Pons (tissue), 1 donor: Measurements from ENCODE around the gene CMC1.
"Not testable (repeated sequence)": the region's sequence is repeated elsewhere in the genome, so short reads cannot be mapped to it uniquely, and the experiment has no call there.

Experiments used
- DNase-seq: peaks from one replicate; pipeline ENCODE4 v3.0.0-alpha.2; 2016; ENCODE audit warnings: low spot score

CMC1 gene

DNA sequence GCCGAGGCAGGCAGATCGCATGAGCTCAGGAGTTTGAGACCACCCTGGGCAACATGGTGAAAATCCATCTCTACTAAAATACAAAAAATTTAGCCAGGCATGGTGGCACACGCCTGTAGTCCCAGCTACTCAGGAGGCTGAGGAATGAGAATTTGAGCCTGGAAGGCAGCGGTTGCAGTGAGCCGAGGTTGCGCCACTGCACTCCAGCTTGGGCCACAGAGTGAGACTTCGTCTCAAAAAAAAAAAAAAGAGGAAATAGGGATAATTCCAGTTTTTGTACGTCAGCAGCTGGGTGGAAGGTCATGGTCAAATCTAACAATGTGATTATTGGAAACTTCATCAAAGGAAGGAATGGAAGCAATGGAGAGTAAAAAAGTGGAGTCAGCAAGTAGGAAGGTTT is 3.1 kb downstream of the CMC1 start:
- DNase-seq = no peak

- DNase-seq = no peak
These were observed 5.9 kb downstream of the CMC1 start for GRCh38 chr3:28247286-28247685.

GRCh38 chr3:28250999-28251398 is 9.6 kb downstream of the CMC1 start:
- no peak for DNase-seq

GRCh38 chr3:28252001-28252431 is 10.6 kb downstream of the CMC1 start:
- no peak for DNase-seq

GRCh38 chr3:28253040-28253715 is 11.8 kb downstream of the CMC1 start:
- DNase-seq = no peak

- no peak for DNase-seq
These were observed 20.6 kb downstream of the CMC1 start for GRCh38 chr3:28262001-28262400.

DNA sequence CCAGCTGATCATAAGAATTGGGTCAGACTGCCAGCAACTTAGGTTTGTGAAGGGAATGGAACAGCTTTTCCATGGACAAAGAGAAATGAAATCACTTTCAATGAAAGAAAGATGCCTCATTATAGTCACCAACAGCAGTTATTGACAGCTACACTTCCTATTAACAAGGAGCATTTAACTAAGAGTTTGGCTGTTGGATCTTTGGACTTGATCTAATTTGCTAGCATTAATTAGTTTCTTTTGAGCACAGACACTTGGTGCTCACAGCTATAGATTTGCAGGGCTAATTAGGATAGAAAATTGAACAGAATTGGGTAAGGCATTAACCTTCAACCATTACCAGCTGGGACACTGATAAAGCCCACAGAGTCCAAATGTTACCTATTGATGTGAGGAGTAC is 24.2 kb downstream of the CMC1 start:
- DNase-seq = no peak

- DNase-seq = no peak
These were observed 26.8 kb downstream of the CMC1 start for GRCh38 chr3:28267984-28268849.

DNA sequence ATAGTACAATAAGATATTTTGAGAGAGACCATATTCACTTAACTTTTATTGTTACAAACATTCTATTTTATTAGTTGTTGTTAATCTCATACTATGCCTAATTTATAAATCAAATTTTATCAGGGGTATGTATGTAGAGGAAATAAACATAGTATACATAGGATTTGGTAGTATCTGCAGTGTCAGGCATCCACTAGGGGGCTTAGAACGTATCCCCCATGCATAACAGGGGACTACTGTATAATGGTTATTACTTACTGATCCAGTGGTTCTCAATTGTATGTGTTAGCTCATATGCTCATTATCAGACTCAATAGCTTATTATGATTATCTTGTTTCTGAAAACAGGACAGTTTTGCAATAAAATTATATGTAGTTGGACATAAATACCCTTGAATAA is 27.6 kb downstream of the CMC1 start:
- no peak for DNase-seq

- DNase-seq = not testable (repeated sequence)
These were observed 28.5 kb downstream of the CMC1 start for GRCh38 chr3:28269884-28270283.

DNA sequence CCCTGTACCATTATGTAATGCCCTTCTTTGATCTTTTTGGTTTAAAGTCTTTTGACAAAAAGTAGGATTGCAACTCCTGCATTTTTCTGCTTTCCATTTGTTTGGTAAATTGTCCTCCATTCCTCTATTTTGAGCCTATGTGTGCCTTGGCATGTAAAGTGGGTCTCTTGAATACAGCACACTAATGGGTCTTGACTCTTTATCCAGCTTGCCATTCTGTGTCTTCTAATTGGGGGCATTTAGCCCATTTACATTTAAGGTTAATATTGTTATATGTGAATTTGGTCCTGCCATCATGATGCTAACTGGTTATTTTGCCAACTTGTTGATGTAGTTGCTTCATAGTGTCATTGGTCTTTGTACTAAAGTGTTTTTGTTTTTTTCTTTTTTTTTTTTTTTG is 32.4 kb downstream of the CMC1 start:
- no peak for DNase-seq

DNA sequence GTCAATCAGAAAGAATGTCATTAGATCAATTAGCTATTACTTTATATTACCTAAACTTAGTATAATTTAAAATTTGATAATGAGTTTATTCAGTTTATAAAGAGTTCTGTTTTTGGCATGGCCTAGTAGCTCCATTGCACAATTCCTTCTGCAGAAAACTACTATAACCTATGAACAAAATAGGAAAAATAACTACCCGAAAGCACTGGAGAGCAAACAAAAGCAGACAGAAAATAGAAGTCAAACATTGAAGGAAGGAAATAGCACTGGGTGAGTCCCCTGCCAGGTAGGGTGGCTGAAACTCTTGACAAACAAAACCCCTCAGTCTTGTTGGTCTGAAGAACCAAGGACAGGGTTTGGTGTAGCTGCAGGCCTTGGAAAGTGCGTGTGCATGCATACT is 37.5 kb downstream of the CMC1 start:
- no peak for DNase-seq

- DNase-seq = no peak
These were observed 38.4 kb downstream of the CMC1 start for GRCh38 chr3:28279770-28280169.

DNA sequence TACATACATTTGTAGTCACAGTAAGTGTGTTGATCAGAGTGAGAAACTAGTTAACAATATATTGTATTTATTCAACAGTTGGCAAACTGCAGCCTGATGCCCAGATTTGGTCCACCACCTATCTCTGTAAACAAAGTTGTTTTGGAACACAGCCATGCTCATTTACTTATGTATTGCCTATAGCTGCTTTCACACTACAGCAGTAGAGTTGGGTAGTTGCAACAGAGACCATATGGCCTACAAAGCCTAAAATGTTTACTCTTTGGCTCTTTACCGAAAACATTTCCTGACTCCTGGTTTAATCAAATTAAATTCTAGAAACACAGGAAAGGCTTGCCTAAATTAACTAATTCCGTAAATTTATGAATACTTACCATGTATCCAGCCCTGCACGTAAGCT is 39.4 kb downstream of the CMC1 start:
- DNase-seq = no peak

DNA sequence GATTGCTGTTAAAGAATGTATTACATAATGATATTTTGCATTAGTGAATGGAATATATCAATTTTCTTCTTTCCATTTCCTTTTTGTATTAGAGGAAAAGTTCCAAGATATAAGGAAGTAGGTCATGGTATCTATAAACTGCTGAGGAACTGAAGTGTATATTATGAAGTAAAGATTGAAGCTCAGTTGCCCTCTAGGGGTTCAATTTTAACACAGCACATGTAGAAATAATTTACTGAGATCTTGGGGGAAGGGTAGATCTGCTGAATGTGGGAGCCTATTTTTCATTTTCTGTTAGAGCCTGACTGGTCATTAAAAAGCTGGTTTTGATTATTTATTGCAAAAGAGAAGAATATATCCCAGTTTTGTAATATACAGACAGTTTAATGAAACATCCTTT is 45.2 kb downstream of the CMC1 start:
- DNase-seq = peak; percentile 53

DNA sequence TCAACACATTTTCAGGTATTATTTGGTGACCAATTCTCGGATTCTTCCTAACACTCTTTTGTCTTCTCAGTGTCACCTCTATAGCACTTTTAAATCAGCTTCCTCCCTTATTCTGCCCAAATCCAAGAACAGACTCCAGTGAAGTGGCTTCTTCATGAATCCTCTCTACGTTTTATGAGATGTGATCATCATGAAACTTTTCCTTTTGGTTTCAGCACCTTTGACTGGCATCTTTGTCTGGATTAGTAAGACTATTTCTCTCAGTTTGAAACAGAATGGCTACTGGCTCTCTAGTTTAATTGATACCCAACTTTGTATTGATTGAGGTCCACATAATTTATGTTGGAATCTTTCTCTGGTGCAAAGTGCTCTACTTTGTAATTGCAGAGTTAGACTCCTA is 45.6 kb downstream of the CMC1 start:
- DNase-seq = no peak

DNA sequence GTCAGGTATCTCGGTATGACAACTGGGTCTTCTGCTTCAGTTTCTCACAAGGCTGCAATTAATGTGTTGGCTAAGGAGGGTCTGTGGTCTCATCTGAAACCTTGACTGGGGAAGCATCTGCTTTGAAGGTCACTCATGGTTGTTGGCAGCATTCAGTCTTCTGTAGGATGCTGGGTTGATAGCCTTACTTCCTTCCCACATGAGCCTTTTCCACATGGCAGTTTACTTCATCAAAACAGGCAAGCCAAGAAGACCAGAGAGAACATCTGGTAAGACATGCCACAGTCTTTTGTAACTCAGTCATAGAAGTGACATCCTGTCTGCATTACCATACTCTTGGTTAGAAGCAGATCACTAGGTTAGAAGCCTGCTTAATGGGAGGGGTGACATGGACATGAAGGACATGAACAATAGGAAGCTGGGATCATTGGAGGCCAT is 49.5 kb downstream of the CMC1 start:
- DNase-seq = no peak

DNA sequence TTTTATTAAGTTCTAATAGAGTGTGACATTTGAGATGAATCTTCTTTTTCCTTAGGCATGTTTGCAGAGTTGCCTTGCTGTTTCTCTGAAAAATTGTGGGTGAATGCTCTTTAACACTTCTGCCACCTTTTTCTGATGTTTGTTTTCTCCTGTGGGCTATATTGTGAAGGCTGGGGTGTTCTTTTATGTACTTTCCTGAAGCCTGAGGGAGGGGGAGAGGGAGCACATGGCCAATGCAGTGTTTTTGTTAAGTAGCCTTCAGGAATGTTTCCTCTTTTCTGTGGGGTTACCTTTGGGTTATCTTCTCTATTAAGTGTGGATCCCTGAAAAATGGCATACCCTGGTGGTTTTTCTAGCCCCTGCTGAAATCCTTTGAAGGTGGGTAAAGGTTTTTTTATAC is 50.2 kb downstream of the CMC1 start:
- no peak for DNase-seq

DNA sequence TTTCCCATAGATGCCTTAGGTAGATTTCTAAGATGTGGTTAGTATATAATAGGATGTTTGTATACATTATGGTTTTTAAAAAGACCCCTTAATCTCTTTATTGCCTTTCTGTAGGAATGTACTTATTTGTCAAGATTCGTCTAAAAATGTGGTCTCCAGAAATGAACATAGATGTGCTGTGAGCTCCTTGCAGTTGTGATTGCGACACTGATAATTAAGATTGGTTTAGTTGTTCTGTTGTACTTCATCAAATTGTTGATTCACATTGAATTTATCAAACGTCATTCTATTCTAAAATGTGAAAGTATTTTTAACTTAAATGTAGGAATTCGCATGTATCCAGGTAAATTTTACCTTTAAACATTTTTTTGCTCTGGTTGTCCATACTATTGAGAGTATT is 51.2 kb downstream of the CMC1 start:
- no peak for DNase-seq

GRCh38 chr3:28294667-28295413 is 53.4 kb downstream of the CMC1 start:
- DNase-seq = no peak

DNA sequence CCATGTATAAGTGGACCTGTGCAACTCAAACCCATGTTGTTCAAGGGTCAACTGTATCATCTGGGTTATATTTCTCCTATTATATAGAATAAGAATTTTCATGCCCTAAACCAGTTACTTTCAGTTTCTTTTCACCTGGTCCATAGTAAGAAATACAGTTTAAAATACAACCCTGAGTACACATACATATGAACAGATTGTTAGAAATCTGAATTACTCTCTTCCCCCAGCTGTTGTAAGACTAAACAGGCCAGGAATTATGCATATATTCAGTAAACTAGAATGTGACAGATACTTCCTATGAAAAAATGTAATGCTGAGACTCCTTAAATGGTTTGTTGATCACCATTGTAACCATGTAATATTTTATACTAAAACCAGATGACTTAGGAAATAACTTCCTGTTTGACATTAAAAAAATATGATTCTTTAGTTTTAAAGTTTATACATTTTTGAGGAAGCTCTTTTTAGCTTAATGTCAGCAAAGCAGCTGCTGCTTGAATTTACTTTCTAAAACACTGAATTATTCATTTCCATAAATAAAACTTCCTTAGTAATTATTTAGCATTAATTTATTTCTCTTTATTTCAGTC is 54.6 kb downstream of the CMC1 start:
- no peak for DNase-seq

GRCh38 chr3:28299705-28300104 is 58.3 kb downstream of the CMC1 start:
- no peak for DNase-seq
